Activated CD8-positive, alpha-beta memory T cell treated with anti-CD3 and anti-CD28 coated beads, Interleukin-2, amount 50 U/mL, for 24 hours (primary cell): Measurements from ENCODE around the gene PDGFA.

Experiments used
- DNase-seq: peaks from one replicate; pipeline ENCODE4 v3.0.0-alpha.2; 2020; ENCODE audit errors: extremely low read depth

PDGFA gene

DNA sequence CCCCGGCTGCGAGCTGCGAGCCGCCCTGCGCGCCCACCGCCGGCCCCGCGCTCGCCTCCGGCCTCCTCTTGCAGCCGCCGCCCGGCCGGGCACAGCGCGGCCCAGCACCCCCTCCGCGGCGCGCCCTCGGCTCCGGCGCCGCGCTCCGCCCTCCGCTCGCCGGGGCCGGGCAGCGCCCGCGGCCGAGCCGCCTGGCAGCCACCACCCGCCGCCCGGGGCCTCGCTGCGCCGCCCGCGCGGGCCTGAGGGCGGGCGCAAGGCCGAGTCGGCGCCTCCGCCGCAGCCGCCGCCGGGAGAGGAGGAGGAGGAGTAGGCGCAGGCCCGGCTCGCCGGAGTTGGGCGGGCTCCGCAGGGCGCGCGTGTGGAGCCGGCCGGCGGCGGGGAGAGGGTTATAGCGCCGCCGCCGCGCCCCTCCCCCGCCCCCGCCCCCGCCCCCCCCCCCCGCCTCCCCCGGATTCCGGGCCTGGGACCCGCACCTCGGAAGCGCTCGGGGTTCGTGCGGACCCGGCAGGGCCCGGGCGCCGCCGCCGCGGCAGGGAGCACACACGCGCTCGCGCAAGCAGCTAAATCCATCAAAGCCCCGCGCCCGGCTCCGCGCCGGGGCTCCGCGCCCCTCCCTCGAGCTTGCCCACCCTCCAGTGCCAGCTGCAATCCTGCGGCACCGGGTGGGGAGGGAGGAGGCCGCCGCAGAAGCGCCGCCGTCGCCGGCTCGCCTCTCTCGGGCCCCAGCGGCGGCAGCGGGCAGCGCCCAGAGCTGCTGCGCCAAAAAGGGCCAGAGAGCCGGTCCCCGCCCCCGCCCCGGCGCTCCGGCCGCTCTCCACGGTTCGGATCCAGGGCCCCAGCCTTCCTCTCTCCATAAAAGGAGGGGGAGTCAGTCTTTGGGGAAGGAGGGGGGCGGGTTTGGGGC lies at the start of gene PDGFA:
Gene PDGFA (minus strand): TSS at position 363 of the 907 bp plus-strand sequence. CDS start 845 bp downstream, outside the sequence.
- no peak for DNase-seq

DNA sequence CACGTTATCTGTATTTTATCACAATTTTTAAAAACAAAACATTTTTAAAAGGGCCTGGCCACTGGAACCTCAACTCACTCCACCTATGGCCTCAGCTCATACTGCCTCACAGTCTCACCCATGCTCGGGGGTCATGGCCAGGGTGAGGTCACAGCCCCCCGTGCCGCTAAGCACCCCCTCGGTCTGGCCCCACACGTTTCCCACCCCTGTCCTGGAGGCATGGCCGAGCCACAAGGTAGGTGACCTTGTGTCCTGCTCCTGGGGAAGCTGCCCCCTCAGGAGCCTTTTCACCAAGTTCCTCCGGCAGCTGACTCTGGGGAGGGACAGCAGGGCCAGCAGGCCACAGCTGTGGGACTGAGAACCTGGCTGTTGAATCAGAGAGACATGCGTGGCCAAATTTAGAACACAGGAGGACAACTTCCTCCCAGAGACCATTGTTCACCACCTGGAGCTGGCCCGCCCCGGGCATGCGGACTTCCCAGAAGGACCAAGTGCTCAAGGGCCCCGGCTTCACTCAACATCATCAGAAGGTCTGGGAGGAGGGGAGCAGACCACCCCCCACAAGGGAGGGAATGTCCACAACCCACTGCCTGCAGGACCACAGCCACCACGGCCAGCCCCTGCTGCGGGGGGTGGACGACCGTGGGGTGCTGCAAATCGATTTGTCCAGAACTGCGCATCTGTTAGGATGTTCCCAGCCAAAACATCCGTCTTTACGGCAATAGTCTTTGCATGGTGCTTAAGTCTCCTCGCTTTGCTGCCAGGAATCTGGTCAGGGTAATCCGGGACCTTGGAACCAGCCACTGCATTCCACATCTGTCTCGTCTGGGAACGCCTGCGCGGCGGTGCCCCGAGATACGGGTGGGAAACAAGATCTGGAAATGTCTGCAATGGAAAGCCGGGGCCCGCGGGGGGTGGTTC lies 48.6 kb upstream of the PDGFA start:
- DNase-seq, result no peak

DNA sequence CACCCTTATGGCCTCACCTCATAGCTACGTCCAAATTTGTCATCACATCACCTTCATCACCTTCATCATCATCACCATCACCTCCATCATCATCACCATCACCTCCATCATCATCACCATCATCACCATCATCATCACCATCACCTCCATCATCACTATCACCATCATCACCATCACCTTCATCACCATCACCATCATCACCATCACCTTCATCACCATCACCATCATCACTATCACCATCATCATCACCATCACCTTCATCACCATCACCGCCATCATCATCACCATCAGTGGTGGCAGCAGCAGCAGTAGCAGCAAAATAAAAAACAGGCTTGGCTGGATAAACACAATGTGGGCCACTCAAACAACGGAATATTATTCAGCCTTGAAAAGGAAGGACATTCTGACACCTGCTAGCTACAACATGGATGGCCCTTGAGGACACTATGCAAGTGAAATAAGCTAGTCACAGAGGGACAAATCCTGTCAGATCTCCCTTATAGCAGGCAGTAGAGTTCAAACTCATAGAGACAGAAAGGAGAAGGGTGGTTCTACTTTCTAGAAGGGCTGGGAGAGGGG lies 47.7 kb upstream of the PDGFA start:
- no peak for DNase-seq

DNA sequence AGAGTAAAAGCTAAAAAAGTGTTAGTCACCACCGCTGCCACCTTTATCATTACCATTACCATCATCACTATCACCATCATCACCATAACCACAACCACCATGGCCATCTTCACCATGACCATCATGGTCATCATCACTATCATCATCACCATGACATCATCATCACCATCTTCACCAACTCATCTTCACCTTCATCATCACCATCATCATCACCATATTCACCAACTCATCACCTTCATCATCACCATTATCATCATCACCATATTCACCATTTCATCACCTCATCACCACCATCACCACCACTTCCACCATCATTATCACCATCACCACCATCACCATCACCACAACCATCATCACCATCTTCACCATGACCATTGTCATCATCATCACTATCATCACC lies 46.5 kb upstream of the PDGFA start:
- no peak for DNase-seq

- no peak for DNase-seq
Observed at GRCh38 chr7:564176-564865, 44.7 kb upstream of the PDGFA start.

DNA sequence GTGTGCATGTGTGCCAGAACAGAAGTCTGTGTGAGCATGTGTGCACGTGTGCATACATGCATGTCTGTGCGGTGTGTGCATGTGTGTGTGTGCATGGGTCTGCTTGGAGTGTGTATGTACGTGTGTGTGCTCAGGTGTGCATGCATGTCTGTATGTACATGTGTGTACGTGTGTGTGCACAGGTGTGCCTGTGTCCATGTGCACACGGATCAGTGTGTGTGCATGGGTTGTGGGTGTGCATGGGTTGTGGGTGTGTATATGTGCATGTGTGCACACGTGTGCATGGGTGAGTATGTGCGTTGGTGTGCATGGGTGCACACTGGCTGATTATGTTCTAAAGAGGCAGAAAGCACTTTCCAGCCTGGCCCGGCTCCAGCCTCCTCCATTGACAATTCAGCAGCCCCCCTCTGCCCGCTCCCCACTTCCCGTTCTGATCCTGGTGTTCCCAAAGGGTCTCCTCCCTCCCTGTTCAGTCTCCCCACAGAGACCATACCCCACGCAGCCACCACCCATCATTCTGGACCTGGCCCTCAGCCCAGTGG lies 44.1 kb upstream of the PDGFA start:
- no peak for DNase-seq

DNA sequence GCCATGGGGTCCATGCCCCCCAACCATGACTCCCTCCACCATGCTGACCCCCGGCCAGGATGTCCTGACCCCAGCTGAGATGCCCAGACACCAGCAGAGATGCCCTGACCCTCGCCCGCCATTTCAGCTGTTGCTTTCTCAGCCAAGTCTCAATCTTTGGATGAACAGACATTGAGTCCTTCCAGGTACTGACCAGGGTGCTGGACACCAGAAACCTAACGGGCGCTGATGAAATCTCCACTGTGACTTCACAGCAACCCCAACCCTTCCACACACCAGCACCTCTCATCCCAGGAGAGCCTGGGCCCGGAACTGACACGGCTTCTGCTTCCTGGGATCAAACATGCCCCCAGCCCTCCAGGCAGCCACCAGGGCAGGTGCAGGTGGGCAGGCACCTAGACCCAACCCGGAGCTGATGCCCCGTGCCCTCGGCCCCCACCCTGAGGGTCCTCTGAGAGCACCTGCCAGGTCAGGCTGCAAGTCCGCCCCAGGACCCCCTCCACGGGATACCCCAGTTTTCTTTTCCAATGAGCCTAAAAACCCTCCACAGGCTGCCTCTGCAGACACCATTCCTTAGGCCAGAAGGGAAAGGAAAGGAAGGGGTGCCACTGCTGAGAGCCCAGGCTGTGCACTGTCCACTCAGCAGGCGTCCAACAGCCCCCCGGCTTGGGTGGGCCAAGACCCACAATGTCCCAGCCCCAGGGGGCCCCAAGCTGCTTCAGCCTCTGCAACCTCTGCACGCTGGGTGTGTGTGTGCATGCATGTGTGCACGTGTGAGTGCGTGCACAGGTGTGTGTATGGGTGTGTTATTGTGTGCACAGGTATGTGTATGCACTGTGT lies 43.4 kb upstream of the PDGFA start:
- no peak for DNase-seq

DNA sequence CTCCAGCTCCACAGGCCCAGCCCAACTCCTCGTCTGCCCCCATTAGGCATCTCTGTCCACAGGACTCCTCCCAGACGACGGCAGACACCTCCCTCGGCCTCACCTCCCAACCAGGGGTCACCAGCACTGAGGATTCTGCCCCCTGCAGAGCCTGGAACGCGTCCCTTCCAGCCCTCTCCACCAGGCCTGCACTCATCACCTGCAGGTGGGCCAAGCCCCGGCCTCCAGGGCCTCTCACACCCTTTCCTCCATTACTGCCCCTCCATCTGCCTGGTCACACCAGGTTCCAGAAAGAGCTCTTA lies 42.7 kb upstream of the PDGFA start:
- DNase-seq, result no peak

GRCh38 chr7:561631-562373 lies 42.2 kb upstream of the PDGFA start:
- no peak for DNase-seq

DNA sequence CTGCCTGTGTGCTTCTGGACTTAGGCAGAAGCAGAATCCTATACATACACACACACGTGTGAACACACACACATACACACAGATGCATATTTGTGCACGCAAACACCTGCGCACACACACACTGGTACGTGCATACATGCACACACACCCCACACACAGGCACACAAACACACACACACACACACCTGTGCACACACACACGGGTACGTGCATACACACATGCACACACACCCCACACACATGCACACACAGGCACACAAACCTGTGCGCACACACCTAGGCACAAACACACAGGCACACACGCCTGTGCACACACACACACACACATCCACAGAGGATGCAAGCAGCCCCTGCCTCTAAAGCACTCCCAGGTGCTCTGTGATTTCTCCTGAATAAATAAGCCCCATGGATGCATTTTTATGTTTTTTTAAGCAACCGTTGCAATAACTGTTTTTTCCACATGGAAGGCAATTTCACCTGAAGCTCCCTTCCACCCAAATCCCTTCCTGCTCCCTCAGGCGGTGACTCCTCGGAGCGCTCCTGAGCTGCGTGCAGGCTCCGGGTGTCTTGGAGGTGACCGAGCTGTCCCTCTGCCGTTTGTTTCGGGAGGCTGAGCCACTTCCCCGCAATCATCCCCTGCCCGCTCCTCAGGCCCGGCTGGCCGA lies 41.5 kb upstream of the PDGFA start:
- no peak for DNase-seq

DNA sequence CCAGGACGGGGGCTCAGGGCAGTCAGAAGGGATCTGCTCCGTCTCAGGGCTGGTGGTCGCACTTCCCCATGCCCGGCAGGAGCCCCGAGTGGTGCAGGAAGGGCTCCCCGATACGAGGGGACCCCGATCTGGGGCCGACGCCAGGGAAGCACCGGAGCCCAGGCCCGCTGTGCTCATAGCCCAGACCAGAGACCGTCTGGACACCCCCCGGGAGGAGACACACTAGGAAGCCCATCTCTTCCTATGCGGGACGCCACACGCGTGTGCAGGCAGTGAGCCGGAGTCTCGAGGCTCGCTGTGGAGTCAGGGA lies 39.7 kb upstream of the PDGFA start:
- DNase-seq, result no peak

GRCh38 chr7:557558-557881 lies 37.9 kb upstream of the PDGFA start:
- no peak for DNase-seq

DNA sequence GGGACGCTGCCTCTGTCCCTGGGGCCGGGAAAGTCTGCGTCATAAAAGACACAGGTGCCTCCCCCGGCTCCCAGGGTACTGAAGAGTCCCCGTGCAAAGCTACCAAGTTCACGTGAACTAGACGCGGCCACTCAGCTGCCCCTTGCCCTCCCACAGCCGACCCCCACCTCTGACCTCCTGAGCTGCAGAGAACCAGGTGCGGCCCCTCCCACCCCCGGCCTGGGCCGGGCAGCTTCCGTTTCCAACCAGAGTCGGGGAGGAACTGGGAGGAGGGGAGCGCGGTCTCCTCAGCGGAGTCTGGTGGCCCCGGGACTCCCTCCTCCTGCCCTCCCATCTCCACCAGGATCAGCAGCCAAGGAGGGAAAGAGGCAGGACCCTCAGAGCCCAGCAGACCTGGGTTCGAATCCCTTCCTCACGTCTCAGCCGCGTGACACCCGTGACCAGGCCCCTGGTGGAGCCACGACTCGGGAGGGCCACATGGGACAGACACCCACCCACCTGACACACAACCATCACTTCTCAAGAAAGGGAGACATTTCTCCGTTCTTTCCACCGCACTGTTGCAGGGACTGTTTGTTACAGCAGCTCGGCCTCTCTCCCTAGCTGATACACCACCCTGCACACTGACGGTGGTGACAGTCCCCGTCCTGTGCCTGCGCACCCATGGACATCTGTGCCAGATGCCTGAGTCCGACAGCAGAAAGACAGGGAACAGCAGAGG lies 37.4 kb upstream of the PDGFA start:
- no peak for DNase-seq

- no peak for DNase-seq
Observed at GRCh38 chr7:556291-556826, 36.7 kb upstream of the PDGFA start.

DNA sequence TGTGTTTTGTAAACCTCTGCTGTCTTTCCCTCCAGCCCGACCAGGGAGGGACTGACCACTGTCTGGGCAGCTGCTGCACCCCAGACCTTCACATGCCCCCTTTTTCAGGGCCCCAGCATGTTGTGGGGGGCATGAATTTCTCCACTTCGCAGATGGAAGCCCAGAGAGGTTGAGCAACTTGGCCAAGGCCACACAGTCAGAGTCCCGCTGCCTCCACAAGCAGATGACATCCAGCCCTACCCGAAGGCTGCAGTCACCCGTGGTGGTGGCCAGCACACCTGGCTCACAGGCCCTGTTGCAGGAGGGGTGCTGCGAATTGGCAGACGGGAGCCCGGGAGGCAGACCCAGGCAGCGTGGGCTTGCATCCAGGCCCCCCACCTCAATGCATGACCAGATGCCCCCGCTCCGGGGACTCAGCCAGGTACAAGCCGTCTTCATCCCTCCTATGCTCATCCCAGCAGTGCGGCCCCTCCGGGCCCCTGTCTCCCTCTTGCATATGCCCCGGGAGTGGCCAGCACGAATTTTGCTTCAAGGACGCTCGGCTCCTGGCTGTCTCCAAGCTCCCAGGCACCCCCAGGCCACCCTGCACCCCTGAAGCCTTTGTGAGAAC lies 36.0 kb upstream of the PDGFA start:
- no peak for DNase-seq

- no peak for DNase-seq
Observed at GRCh38 chr7:553636-554111, 34.0 kb upstream of the PDGFA start.

DNA sequence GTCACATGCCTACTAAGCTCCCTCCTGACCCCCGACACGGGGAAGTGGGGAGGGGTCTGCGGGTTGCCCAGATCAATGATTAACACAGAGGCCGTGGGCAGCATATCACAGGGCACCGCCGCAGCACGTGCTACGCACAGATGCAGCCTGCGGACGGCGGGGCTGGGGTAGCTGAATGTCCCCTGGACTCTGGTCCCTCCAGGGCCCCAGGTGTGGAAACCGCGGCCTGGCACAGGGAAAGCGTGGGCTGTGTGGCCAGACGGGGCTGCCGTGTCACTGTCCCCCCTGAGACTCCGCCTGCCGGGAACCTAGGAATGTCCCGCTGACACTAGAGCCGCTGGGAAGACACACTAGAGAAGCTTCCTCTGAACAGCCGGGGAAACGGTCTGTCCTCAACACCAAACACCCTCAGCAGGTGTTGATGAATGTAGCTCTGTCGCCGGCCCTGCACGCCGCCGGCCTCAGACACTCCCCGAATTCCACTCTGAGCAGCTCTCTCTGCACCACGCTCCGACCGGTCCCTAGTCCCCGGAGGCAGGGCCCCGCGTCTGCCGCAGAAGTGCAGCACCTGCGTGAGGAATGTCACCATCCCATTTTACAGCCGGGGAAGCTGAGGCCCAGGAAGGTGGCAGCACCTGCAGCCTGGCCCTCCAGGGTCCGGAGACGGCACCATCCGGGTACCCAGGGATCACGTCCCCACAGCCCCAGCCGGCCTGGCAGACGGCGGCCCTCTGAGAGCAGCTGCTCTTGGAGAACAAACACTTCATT lies 33.4 kb upstream of the PDGFA start:
- DNase-seq, result no peak
